ENCODE results near the gene ZNF644. TPM values are rescaled to one million over a fixed set of nuclear protein-coding genes. Genes with fewer than 3 reads are reported as not detected.

ZNF644 gene
- total RNA-seq, 1 experiment from 2014 or later = 46.2 TPM

- BruUV-seq (replicated peaks) = no TSS peak
- no peak overlapping the region for H3K27ac Mint-ChIP-seq (ENCODE audit: low read depth, unreplicated experiment)
- ChIA-PET POLR2A (interaction anchor here (0.6 kb wide), 1 partner anchor 460 kb away, joined by 3 read pairs; no protein-coding TSS in a partner anchor), CTCF (no interaction called here)
- DNase-seq (ENCODE audit: unreplicated experiment) = no peak
- TF ChIP-seq CTCF (IDR thresholded peaks at IDR 0.05; ENCODE audit: unreplicated experiment) = no peak
- H3K27me3 Mint-ChIP-seq (ENCODE audit: insufficient read depth, unreplicated experiment) = no peaks in the 10 kb centered on the region
- H3K9me3 Mint-ChIP-seq (ENCODE audit: unreplicated experiment) = no peaks in the 10 kb centered on the region
- H3K36me3 Mint-ChIP-seq (ENCODE audit: insufficient read depth, unreplicated experiment) = peaks cover 14% of the 10 kb centered on the region
- intact Hi-C loops (cut with micrococcal nuclease) = no loop called here
- no peak overlapping the region for H3K4me3 Mint-ChIP-seq (ENCODE audit: unreplicated experiment)
- H3K4me1 Mint-ChIP-seq (ENCODE audit: insufficient read depth, unreplicated experiment) = peaks cover 51% of the 10 kb centered on the region
These were observed 7.4 kb downstream of the ZNF644 start for GRCh38 chr1:91014475-91014874.

GRCh38 chr1:91013302-91013701 is 8.5 kb downstream of the ZNF644 start:
- peaks cover 45% of the 10 kb centered on the region for H3K4me1 Mint-ChIP-seq (ENCODE audit: insufficient read depth, unreplicated experiment)
- no peak for TF ChIP-seq CTCF (IDR thresholded peaks at IDR 0.05; ENCODE audit: unreplicated experiment)
- intact Hi-C loops (cut with micrococcal nuclease) = no loop called here
- BruUV-seq (replicated peaks) = no TSS peak
- DNase-seq (ENCODE audit: unreplicated experiment) = no peak
- H3K4me3 Mint-ChIP-seq (ENCODE audit: unreplicated experiment) = no peak overlapping the region
- POLR2A ChIA-PET = interaction anchor here (0.6 to 1.2 kb wide), 2 partner anchors 9 to 74 kb away, joined by 3 to 7 read pairs; partner anchors contain the start of gene ZNF644
- CTCF ChIA-PET = no interaction called here
- no peaks in the 10 kb centered on the region for H3K9me3 Mint-ChIP-seq (ENCODE audit: unreplicated experiment)
- peak overlapping the region; percentile 70 for H3K27ac Mint-ChIP-seq (ENCODE audit: low read depth, unreplicated experiment)
- no peaks in the 10 kb centered on the region for H3K27me3 Mint-ChIP-seq (ENCODE audit: insufficient read depth, unreplicated experiment)
- H3K36me3 Mint-ChIP-seq (ENCODE audit: insufficient read depth, unreplicated experiment) = peaks cover 5% of the 10 kb centered on the region

- H3K9me3 Mint-ChIP-seq (ENCODE audit: unreplicated experiment) = no peaks in the 10 kb centered on the region
- no peaks in the 10 kb centered on the region for H3K27me3 Mint-ChIP-seq (ENCODE audit: insufficient read depth, unreplicated experiment)
- ChIA-PET POLR2A (interaction anchor here (0.6 to 1.2 kb wide), 5 partner anchors 9 to 448 kb away, joined by 3 to 7 read pairs (median 3); partner anchors contain the start of gene ZNF644), CTCF (interaction anchor here (0.7 to 1.5 kb wide), 3 partner anchors 9 to 432 kb away, joined by 3 to 4 read pairs (median 3); partner anchors contain the start of gene ZNF644)
- BruUV-seq (replicated peaks) = no TSS peak
- intact Hi-C loops (cut with micrococcal nuclease) = no loop called here
- TF ChIP-seq CTCF (IDR thresholded peaks at IDR 0.05; ENCODE audit: unreplicated experiment) = no peak
- H3K4me1 Mint-ChIP-seq (ENCODE audit: insufficient read depth, unreplicated experiment) = peaks cover 41% of the 10 kb centered on the region
- H3K27ac Mint-ChIP-seq (ENCODE audit: low read depth, unreplicated experiment) = no peak overlapping the region
- no peak overlapping the region for H3K4me3 Mint-ChIP-seq (ENCODE audit: unreplicated experiment)
- peaks cover 11% of the 10 kb centered on the region for H3K36me3 Mint-ChIP-seq (ENCODE audit: insufficient read depth, unreplicated experiment)
- DNase-seq (ENCODE audit: unreplicated experiment) = no peak
These were observed 9.6 kb downstream of the ZNF644 start for GRCh38 chr1:91012196-91012595.

- Mint-ChIP-seq H3K27ac (ENCODE audit: low read depth, unreplicated experiment) (no peak overlapping the region), H3K4me1 (ENCODE audit: insufficient read depth, unreplicated experiment) (peaks cover 45% of the 10 kb centered on the region), H3K36me3 (ENCODE audit: insufficient read depth, unreplicated experiment) (peaks cover 15% of the 10 kb centered on the region), H3K4me3 (ENCODE audit: unreplicated experiment) (no peak overlapping the region), H3K27me3 (ENCODE audit: insufficient read depth, unreplicated experiment) (no peaks in the 10 kb centered on the region), H3K9me3 (ENCODE audit: unreplicated experiment) (no peaks in the 10 kb centered on the region)
- intact Hi-C loops (cut with micrococcal nuclease) = no loop called here
- POLR2A ChIA-PET = interaction anchor here (0.6 to 1.0 kb wide), 5 partner anchors 9 to 447 kb away, joined by 3 read pairs; no protein-coding TSS in a partner anchor
- DNase-seq (ENCODE audit: unreplicated experiment) = peak; percentile 26
- CTCF ChIA-PET = interaction anchor here (0.7 to 1.5 kb wide), 3 partner anchors 10 to 431 kb away, joined by 3 to 4 read pairs (median 3); partner anchors contain the start of gene ZNF644
- BruUV-seq (replicated peaks) = no TSS peak
- TF ChIP-seq CTCF (IDR thresholded peaks at IDR 0.05; ENCODE audit: unreplicated experiment) = no peak
These were observed 10.1 kb downstream of the ZNF644 start for GRCh38 chr1:91011726-91012125.

Measured in MCF 10A (cell line).